GM19468 (cell line): Measurements from ENCODE around the gene RNF225.
"Not testable (repeated sequence)": the region's sequence is repeated elsewhere in the genome, so short reads cannot be mapped to it uniquely, and the experiment has no call there.

Source experiments
- ATAC-seq: cut with Tn5 transposase; IDR thresholded peaks from one replicate; pipeline ENCODE4 v1.9.1; 2021; ENCODE audit warnings: mild to moderate bottlenecking, moderate library complexity, moderate number of reproducible peaks; ENCODE audit not compliant: unreplicated experiment; ENCODE audit errors: extremely low read depth

RNF225 gene

GRCh38 chr19:58357481-58358145, 37.8 kb upstream of the RNF225 start:
- ATAC-seq, result no peak

- no peak for ATAC-seq
These were observed 33.6 kb upstream of the RNF225 start for GRCh38 chr19:58361900-58362271.

DNA sequence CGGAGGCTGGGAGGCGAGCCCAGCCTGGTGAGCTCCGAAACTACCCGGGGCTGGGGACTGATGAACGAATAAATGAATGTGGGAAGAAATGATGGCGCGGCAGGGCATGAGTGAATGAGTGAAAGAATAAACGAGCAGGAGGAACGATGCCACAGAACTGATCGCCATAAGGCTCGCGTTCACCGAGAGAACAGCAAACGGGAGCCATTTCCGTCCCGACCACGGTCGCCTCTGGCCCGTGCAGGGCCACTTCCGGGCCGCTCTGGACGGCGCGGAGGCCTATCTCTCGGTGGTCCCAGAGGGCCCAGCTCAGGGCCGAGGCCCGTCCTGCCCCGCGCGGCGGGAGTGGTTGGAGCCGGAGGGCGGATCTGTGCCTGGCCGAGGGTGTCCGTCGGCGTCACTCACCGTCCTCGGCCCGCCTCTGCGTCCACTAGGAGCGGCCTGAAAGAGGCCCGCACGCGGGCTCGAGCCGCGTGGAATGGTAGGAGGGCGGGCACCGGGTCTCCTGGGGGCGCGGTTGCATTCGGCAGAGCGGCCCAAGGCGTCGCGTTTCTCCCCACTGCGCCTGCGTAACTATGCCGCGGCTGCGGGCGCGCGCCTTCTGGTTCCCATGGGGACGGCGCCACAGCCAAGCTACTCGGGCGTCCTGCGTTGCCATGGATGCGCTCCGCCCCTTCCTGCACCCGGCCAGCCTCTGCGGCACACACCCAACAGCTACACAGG, 33.0 kb upstream of the RNF225 start, which contains the start of gene ZNF497:
ZNF497 (minus strand) TSS at position 480 of the 723 bp plus-strand sequence. CDS start 5,116 bp downstream, outside the sequence.
- peak; percentile 87 for ATAC-seq

DNA sequence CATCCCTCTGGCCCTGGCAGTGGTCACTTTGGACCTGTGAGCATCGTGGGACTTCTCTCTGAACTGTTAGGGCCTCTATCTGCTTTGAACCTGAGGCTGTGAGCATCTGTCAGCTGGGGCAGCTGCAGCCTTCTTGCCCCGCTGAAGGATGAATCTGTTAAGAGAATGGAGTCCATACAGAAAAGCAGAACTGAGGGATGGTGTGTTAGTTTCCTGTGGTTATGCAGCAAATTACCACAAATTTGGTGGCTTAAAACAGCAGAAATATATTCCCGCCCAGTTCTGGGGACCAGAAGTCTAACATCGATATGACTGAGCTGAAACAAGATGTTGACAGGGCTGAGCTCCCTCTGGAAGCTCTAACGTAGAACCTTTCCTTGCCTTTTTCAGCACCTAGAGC, 31.3 kb upstream of the RNF225 start:
- ATAC-seq, result no peak

GRCh38 chr19:58366585-58367430, 28.6 kb upstream of the RNF225 start:
- ATAC-seq, result no peak

GRCh38 chr19:58367698-58368454, 27.6 kb upstream of the RNF225 start:
- no peak for ATAC-seq

DNA sequence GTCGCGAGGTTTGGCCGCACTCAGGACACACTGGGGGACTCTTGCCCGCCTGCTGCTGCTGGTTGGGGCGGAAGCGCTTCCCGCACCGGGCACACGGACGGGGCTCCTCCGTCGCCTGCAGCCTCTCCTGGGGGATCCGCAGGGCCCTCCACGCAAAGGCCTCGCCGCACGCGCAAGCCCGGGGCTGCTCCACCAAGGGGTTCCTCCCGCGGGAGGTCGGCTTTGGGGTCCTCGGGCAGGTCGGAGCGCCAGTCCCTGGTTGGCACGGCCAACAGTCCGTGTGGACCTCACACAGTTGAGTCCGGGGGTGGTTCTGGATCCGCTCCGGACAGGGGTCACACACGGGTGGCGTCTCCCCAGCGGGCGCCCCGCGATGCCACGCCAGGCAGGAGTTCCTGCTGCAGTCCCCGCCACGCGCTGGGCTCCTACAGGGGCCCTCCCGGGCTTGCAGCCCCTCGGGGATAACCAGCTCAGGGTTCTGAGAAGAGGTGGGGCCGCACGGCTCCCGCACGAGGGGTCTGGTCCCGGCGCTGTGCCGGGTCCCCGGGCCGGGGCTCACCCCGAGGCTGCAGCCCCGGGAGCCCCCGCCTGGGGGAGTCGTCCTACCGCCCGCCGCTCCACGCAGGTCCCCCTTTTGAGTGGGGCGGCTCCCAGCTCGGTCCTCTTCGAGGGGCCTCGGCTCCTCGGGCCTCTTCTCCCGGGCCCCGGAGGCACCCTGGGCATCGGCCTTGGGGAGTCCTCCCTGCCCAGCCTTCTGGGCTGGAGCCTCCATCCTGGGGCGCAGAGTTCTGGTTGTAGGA, 26.7 kb upstream of the RNF225 start:
- ATAC-seq, result no peak

- no peak for ATAC-seq
These were observed 22.9 kb upstream of the RNF225 start for GRCh38 chr19:58372311-58373133.

DNA sequence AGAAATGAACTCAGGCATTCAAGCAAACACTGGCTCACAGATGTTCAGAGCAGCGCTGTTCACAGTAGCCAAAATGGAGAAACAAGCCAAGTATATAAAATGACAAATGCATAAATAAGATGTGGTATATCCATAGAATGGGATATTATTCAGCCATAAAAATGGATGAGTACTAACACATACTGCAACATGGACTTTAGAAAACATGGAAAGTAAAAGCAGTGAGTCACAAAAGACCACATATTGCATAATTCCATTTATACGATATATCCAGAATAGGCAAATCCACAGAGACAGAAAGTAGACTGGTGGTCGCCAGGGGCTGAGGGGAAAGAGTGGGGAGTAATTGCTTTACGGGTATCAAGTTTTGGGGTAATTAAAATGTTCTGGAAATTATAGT, 21.3 kb upstream of the RNF225 start:
- no peak for ATAC-seq

DNA sequence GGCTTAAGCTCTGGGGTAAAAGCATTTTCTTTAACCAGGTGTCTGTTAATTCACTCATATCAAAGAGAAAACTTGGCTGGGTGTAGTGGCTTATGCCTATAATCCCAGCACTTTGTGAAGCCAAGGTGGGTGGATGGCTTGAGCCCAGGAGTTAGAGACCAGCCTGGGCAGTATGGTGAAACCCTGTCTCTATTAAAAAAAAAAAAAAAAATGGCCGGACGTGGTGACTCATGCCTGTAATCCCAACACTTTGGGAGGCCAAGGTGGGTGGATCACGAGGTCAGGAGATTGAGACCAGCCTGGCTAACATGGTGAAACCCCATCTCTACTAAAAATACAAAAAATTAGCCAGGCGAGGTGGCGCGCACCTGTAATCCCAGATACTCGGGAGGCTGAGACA, 18.7 kb upstream of the RNF225 start:
- not testable (repeated sequence) for ATAC-seq

GRCh38 chr19:58379246-58379645, 16.2 kb upstream of the RNF225 start:
- ATAC-seq, result no peak

DNA sequence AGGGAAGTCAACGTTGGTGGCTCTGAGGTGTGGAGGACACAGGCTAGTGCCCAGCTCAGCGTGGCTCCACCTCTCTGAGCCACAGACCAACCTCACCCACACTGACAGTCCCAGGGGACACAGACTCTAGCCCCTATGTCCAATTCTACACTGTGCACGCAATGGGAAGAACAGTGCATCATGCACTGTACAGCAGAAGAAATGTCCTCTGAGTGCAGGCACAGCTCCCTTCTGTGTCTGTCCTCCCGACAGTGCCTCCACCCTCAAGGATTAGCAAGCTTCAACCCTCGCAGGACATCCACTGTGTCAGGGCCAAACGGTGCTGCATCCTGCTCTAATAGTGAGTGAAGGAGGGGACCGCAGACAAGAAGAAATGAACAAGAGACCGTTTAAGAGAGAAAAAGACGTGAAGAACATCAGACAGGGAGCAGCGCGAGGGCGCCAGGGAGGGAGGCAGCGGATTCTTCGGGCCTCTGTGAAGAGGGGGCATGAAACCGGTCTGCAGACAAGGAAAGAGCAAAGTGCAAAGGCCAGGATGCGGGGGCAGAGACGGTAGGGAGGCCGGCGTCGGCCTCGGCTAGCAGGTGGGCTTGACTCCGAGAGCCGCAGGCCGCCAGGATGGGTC, 15.3 kb upstream of the RNF225 start:
- no peak for ATAC-seq

DNA sequence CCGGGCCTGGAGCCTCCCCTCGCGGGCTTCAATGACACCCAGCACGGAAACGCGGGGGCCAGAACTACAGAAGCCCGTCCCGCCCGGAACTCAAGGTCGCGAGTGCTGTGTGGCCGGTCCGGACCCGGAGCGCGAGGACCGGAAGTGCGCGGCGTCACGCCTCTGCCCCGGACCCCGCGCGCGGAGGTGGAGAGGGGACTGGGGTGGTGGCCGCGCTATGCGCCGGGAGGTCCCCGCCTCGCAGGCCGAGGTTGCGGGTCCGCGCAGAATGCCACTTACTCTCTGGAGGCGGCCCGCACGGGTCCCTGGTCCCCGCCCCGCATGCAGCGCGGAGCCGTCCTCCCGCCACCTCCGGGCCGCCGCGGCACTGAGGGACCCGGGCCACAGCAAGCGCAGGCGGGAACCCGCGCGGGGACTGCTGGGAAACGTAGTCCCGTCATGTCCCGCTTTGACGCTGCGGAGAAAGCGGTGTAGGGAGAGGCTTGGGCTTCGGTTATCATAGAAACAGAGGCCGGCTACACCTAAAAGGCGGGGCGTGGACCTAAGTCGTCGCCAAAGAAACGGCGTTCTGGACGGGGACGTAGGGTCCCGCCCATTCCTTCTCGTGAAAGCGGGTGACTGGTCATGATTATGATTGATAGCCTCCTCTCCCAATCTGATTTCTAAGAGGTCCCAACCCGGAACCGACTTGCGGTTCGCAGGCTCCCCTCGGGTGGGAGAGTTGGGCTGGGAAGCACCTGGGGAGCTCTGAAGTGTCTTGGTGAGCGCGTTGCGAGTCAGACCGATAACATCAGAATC, 14.6 kb upstream of the RNF225 start, which contains the start of gene ZNF837:
ZNF837 (minus strand) TSS at position 369 of the 798 bp plus-strand sequence. CDS start 11,698 bp downstream, outside the sequence.
- ATAC-seq, result peak; percentile 67

- ATAC-seq, result no peak
These were observed 13.8 kb upstream of the RNF225 start for GRCh38 chr19:58381460-58382212.

DNA sequence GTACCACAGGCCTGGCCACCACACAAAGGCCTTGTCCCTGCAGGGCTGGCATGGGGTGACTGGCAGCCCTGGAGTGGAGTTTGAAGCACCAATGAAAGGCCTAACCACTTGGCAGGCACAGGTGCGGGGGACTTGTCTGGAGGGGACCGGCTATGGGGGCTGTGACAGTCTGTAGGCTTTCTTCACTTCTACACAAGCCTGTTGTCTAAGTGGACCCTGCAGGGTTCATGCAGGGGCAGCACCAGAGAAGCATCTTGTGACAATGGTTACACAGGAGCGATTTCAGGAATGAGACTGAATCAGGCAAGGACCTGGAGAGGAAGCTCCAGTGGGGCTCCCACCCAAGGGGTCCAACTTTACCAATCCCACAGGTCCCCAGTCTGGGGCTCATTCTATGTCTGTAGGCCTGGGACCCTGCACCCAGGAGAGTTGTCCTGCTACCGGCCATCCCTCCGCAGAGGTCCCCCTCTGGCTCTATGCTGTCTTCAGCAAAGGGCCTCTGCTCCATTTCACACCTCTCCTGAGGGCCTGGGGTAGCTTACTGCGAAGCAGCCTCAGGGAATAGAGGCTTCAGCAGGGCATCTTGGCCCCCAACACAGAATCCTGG, 12.4 kb upstream of the RNF225 start:
- no peak for ATAC-seq

DNA sequence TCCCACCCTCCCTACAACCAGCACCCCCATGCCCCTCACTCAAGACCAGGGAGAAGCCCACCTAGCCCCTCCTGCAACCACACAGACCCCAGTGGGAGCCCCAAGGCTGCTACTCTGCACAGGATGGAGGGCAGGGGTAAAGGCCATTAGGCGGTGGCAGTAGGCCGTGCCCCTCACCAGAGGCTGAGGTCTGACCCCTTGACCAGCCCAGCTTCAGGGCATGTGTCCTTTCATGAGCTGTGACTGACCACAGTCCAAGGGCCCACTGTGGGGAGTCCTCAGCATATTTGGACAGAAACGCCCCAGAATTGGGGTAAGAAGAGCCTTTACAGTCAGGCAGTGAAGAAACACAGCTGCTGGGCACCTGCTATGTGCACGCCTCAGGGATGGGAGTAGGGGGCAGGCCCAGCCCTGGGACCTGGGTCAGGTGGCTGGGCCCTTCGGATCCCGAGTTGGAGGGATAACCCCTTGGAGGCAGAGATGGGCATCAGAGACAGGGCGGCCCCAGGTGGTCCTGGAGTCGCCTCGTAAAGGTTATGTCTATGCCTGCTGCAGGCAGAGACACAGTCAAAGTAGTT, 10.1 kb upstream of the RNF225 start:
- no peak for ATAC-seq
